ENCODE data around the gene SDC1.

Gene SDC1

DNA sequence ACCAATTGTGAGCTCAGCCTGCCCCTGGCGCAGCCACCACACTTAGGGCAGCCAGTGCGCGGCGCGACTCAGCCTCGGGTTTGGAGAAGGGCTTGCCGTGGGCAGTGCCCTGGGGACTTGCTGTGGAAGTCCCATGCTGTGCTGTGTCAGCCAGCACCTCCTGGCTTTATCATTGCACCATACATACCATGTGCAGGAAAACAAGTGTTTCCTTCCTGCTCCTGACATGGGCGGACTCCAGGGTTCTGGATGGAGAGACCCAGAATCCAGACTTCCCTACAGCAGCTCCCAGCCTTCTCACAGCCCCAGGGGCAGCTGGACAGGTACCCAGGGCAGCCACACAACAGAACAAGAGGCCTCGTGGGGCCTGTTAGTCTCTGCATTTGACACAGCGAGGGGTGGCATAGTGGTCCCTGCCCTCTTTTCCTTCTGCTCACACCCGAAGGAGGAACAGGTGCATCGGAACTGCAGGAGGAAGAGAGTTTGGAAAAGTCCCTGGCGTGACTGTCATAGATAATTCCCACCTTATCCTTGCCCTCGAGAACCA is 54.2 kb downstream of the SDC1 start:
- DNase-seq (ENCODE audit: low read depth in 2 of 2), result no peak

DNA sequence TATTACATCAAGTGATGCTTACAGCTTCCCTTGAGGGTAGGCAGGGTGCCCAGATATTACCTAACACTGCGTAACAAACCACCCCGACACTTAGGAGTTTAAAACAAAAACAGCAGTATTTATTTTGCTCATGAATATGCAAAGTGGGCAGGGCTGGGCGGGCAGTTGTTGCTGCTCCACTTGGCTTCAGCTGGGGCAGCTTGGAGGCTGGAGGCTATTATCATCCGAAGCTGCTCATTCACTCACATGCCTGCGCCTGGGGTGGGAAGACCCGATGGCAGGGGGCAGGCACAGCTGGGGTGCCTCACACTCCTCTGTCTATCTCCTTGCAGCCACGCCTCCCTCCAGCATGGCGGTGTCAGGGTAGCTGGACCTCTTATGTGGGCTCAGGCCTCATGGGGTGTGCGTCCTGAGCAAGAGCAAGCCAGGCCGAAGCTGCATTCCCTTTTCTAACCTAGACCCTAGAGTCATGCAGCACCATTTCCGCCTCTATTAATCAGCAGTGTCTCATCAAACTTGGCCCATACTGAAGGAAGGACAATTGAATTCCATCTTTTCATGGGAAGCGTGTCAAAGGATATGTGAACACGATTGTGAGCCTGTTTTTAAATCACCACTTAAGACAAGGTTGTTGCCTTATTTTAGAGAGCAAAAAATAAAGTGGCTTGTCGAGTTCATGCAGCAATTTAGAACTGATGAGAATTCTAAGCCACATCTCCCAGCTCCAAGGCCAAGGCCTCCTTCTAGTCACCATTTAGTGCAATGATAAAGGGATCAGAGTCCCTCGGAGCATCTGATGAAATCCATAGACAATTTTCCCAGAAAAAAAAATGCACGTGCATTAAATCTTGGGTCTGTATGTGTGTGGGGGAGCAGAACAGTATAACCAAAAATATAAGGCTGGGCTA is 54.9 kb downstream of the SDC1 start:
- no peak for DNase-seq (ENCODE audit: low read depth in 2 of 2)

DNA sequence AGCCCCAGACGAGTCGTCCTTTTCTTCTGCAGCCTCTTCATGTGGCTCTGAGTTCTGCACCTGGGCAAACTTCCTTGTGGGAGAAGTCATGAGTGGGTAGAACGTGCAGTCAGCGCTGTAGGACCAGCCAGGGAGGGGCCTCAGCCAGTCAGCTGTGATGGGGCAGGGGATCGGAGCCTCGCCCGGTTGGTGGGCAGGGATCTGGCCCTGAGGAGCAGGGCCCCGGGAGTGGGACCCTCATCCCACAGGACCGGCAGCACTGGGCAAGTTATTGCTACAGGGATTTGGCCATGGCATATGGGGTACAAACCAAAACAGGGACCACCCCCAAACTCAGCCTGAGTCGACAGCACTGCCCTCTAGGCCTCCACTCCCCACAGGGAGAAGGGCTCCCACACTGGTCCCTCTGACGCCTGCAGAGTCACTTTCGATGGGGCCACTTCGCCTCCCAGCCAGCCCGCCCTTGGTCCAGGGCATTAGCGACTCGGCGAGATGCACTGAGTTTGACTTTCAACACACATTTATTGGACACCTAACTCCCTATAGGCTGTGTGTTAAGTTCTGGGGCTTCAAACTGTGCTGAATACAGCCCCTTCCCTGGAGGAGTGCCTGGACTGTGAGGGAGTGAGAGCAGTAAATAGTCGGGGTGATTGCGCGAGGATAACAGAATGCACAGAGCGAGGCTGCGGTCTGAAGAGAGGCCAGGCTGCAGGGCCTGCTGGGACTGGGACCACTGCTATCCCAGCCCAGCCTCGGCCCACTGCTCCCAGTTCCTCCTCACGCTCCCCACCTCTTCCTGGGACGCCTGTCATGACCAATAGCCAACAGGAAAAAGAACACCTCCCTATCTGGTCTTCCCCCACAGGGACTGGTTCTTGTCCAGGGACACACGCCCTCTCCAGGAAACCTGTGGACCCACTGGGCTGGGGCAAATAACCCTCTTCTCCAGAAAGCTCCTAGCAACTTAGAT is 55.9 kb downstream of the SDC1 start:
- DNase-seq (ENCODE audit: low read depth in 2 of 2), result no peak

DNA sequence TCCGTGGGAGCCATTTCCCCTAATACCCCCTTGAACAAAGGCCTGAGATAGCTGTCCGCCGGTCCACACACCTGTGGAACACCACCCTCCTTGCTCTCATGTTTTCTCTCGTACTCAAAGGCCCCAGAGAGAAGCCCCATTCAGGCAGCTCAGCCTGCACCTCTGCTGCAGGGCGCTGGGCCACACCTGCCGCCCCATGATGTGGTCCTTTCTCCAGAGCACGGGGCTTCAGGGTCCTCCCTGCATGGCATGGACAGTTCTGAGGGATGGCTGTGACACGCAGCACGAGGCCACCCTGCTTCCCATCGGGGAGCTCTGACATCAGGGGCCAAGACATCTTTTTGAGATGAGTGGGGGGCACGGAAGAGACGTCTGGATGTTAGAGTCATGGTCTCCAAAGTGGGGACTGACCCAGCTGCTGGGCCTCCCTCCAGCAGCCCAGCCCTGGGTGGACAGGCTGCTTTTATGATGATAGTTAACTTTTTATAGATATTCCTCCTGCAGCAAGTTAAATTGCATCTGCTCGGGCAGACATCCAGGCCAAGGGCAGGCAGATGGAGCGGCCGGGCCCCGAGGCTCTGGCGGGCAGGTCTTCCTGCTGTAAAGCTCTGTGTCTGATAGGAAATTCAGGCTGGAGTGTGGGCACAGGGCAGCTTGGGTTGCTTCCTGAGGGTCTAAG is 56.7 kb downstream of the SDC1 start:
- DNase-seq (ENCODE audit: low read depth in 2 of 2), result no peak

DNA sequence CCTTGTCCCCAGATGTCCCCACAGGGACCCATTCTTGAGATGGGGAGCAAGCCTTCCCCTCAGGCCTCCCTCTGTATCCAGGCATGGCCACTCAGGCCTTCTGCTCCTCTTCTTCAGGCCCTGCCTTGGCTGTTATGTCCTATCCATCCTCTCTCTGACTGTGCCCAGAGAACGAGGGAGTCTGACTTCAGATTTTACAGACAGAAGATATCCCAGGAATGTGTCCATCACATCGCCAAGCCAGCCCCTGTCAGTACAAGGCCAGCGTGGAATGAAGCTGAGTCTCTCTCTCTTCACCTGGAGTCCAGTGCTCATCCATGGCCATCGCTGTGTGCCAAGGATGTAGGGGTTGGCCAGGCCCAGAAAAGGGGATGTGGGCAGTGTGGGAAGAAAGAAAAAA is 57.6 kb downstream of the SDC1 start:
- DNase-seq (ENCODE audit: low read depth in 2 of 2), result no peak

DNA sequence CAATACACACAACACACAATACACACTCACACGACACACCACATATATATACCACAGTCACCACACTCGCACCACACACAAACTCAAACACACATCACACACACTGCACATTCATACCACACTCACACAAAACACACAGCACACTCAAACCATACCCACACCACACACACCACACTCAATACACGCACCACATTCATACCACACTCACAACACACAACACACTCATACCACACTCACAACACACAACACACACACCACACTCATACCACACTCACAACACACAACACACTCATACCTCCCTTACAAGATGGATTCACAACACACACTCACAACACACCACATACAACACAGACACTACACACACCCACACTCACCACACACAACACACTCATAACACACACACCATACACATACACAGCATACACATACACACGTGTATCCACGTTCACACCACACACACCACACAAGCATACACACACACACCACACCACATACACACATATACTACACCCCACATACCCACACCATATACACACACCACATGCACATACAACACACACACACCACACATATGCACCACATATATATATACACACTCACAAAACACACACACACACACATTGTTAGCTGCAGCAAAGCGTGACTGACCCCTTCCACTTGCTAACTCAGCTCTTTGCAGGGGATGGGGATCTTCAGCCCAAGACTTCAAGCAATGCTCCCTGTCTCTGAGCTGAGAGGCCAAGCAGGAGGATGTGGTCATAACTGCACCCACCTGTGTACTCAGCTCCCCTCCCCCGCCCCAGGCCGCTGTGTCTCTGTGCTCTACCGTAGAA is 59.0 kb downstream of the SDC1 start:
- DNase-seq (ENCODE audit: low read depth in 2 of 2), result no peak

DNA sequence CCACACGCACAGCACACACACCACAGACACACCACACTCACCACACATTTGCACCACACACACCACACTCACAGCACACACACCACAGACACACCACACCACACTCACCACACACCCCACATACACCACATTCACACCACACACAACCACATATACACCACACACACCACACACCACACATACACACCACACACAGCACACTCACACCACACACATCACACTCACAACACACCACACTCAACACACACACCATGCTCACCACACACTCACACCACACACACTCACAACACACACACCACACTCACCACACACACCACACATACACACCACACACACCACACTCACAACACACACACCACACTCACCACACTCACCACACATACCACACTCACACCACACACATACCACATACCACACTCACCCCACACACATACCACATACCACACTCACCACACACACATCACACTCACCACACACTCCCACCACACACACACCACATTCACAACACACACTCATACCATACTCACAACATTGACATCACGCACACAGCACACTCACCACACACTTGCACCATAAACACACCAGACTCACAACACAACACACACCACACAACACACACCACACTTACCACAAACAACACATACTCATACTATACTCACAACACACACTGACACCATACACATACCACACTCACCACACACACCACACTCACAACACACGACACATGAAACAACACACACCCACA is 60.0 kb downstream of the SDC1 start:
- DNase-seq (ENCODE audit: low read depth in 2 of 2), result no peak

DNA sequence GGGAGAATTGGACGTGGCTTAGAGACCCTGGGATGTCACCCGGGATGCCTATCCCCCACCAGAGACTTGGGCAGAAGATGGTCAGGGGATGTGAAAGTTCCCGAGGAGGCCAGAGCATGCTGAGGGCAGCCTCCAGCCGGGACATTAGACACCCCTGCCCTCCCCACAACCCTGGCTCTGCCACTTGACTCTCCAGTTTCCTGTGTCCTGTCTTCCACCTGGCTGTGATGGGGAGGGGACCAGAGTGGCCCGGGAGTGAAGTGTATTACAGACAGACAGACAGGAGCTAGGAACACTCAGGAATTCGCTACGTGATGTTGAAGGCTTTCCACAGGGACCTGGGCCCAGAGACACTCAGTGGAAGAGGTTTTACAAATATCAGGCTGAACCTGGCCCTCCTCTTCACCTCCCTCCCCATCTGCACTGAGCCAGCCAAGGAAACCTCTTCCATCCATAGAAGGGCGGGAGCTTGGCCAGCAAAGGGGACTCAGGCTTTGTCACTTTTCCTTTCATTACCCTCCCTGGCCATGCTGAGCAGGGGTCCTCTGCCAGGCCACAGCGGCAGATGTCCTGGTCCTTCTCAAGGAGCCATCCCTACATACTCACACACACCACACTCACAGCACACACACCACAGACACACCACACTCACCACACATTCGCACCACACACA is 60.7 kb downstream of the SDC1 start:
- no peak for DNase-seq (ENCODE audit: low read depth in 2 of 2)

DNA sequence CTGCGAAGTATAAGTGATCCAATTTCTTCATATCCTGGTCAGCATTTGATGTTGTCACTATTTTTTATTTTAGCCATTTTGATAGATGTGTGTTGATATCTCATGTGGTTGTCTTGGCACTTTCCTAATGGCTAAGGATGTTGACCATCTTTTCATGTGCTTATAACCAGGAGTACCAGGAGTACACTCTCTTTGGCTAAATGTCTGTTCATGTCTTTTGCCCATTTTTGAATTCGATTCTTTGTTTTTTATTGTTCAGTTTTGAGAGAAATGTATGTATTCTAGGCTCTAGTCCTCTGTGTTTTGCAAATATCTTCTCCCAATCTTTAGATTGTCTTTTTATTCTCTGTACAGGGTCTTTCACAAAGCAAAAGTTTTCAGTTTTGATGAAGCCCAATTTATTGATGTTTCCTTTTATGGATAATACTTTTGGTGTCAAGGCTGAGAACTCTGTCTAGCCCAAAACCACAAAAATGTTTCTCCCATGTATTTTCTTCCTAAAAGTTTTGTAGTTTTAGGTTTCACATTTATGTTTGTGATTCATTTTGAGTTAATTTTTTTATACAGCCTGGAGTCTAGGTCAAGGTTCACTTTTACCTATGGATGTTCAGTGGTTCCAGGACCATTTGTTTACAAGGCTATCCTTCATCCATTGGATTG is 65.4 kb downstream of the SDC1 start:
- no peak for DNase-seq (ENCODE audit: low read depth in 2 of 2)

DNA sequence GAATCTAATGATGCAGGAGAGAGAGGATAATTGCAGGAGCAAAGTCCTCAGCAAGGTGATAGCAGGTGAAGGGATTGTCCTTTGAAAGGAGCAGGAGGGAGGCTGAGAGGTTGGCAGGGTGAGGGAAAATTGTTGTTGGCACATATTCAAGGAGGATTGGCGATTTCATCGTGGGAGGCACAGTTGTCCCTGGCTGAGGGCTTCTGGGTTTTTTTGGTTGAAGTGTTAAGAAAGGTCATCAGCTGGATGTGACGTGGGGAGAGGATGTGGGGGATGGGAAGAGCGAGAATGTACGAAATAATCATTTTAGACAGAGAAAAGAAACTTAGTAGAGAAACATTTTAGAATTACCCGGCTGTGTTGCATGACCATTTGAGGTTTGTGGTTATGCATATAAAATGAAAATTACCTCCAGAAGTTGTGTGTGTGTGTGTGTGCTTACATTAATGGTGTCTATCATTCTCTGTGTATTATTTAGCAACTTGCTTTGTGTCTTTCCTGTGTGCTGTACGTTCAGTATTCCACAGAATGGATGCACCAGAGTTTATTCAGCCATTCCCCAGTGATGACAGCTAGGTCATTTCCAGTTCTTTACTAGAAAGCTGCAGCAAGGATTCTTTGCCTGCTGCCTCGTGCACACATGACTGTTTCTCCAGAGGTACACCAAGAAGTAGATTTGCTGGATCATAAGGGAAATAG is 67.6 kb downstream of the SDC1 start:
- DNase-seq (ENCODE audit: low read depth in 2 of 2), result no peak

DNA sequence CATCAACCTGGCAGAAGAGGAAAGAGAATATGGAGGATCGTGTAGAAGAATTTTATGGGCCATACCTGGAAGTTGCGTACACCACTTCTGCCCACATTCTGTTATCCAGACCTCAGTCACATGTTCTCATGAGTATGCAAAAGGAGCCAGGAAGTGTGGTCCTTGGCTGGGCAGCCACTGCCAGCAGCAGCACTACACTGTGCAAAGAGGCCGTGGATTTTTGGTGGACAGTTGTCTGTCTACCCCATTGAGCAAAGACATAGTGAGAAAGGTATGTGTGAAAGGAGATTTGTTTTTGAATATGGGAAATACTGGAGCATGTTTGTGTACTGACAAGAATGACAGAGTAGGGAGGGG is 68.1 kb downstream of the SDC1 start:
- DNase-seq (ENCODE audit: low read depth in 2 of 2), result no peak

DNA sequence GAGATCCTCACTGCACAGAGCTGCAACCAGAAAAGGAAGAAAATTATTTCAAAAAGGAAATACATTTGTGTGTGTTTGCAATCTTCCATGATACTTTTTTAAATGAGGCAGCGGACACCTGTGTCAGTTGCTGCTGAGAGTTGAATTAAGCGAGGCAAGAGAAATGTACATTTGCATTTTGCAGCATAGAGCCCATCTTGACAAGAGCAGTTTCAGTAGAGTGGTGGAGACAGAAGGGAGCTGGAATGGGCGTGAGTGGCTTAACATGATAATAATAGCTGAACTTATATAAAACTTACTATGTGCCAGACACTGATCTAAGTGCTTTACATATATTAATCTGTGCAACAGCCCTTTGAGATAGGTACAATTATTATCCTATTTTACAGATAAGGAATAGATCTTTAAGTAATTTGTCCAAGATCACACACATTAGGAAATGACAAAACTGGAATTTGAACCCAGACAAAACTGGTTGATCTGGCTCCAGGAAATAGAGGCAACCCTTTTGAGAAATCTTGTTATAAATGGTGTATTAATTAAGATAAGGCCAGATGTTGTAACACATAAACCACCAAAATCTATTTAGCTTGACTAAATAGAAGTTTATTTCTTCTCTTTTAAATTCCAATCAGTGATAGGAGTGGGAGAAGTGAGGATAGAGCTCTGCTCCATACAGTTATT is 68.7 kb downstream of the SDC1 start:
- DNase-seq (ENCODE audit: low read depth in 2 of 2), result no peak

DNA sequence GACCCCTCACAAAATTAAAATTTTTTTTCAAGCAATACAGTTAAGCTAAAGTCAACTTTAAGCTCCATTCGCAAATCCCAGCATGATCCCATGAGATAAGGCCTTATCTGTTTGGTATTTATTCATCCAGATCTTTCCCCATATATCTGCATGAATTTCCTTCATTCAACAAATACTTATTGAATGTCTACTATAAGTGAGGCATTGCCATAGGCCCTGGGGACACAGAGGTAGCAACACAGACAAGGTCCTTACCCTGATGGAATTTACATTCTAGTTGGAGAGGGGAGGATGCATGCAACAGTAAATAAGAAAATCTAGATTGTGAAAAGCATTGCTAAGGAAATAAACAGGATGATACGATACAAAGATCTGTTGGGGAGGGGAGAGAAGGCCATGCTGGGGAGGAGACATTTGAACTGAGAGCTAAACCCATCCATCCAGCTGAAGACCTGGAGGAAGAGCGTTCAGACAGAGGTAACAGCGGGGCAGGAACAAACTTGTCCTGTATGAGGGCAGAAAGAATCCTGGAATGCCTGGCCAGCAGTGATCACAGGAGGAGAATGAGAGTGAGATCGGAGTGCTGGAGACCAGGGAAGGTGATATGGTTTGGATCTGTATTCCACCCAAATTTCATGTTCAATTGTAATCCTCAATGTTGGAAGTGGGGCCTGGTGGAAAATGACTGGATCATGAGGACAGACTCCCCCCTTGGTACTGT is 71.6 kb downstream of the SDC1 start:
- DNase-seq (ENCODE audit: low read depth in 2 of 2), result no peak

DNA sequence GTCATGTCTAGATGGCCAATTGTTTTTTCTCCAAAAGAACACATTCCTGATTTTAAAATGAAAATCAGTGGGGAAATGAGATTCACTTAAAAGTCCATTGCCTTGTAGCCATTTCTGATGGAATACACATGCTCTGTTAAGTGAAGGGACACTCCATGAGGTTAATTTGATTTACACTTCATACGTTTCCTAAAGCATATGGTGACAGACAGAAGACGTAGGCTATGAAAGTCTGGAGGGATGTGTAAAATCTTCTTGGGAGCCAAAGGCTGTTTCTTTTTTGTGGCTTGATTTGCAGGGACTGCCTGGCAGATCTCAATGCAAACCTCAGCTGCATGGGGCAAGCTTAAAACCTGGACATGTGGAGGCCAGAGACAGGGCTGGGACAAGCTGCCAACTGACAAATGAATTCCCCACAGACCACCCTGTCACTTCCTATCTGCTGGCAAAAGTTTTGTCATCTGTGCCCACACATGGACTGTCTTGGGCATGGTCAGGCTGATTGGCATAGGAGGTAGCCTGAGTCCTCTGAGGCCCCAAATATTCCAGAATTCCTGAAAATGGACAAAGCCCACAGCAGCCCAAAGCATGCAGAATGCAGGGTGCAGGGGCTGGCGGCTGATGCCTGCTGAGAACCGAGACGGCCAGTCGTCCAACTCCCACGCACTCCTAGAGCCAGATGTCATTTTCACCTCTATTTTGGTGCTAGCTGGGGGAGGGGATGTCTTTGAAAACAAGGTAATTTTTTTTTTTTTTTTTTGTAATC is 73.9 kb downstream of the SDC1 start:
- no peak for DNase-seq (ENCODE audit: low read depth in 2 of 2)
